Mucosa of descending colon (tissue), 3 donors: Measurements from ENCODE around the gene GALNT10. TPM values are rescaled to one million over a fixed set of nuclear protein-coding genes. Genes with fewer than 3 reads are reported as not detected.

ENCODE experiments used
- ATAC-seq: fragments of 200-7000 bp; cut with Tn5 transposase; one replicate; pipeline ENCODE4 v1.9.1; 2020; ENCODE audit warnings: mild to moderate bottlenecking, moderate library complexity
- DNase-seq, 3 donors: peaks; one replicate each; pipeline ENCODE4 v3.0.0-alpha.2; 2020
- H3K36me3 ChIP-seq: fragments of 200-600 bp; one replicate; pipeline ENCODE4 v1.8.0; 2021; ENCODE audit warnings: low read depth, mild to moderate bottlenecking
- H3K4me1 ChIP-seq: fragments of 200-600 bp; one replicate; pipeline ENCODE4 v1.8.0; 2021; ENCODE audit warnings: low read depth, mild to moderate bottlenecking
- H3K4me3 ChIP-seq: fragments of 200-600 bp; one replicate; pipeline ENCODE4 v1.8.0; 2021; ENCODE audit warnings: mild to moderate bottlenecking
- H3K9me3 ChIP-seq: fragments of 200-600 bp; one replicate; pipeline ENCODE4 v1.8.0; 2021; ENCODE audit warnings: mild to moderate bottlenecking
- intact Hi-C, 2 donors: fragments of 100-400 bp; cut with DNase I in 1 of 2; cut with micrococcal nuclease in 1 of 2; formaldehyde crosslinking; loops; one replicate each; pipeline versions ENCODE4 v1.11.0 to v1.11.1; 2022; cut with DNase I, micrococcal nuclease
- total RNA-seq, 3 donors: library from RNA; stranded (reverse); fragmentation: NEBNext Ultra II Directional in 2 of 3; extraction: Animal tissue kit (Norgen Biotek cat#: 25700) in 2 of 3; gene quantifications; one replicate each; pipeline versions ENCODE4 v1.2.1 to v1.2.4, GENCODE V29; 2021 to 2023
- TF ChIP-seq, protein P1 (sequence below): fragments of 200-600 bp; IDR thresholded peaks from one replicate; pipeline ENCODE4 v1.8.0; 2022; ENCODE audit warnings: antibody characterized with exemption, mild to moderate bottlenecking
- donor health status: DM: no; HTN: no; CAD: no; lungs with moderate emphysema.
- donor health status: DM: no; HTN: no; CAD: no.
- donor health status: DM: no; HTN: yes; CAD: no.

Gene GALNT10
- total RNA-seq, 3 donors from 2014 or later, result 38.5 to 51.5 (median 41.4) TPM

DNA sequence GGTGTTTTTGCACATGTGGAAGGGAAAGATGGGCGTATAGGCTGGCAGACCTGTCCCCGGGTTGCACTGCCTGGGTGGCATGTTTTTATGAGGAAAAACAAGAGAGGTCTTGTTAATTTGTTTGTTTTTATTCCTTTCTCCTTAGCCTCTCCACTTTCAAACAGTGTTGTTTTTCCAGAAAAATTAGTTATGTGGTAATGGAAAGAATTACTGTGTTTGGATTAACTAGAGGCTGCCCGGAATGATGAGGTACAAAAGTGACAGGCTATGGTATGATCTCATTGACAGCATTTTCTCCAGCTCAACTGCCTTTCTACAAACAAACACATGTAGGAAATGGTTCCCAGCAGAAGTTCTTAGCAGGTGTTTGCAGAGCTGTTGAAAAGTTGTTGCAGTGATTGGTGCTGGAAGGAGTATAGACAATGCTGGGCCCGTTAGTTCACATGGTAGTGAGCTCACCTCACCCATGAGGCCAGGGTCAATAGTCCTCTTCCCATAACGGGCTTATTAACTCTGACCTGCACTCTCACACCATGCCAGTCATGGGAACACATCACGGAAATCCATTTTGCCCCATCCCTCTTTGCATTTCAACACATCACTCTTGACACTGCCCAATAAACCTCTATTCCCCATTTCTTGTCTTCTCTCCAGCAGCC is 144.0 kb downstream of the GALNT10 start:
- Histone ChIP-seq H3K4me1 (no peaks in the 10 kb centered on the region), H3K4me3 (no peak overlapping the region), H3K9me3 (no peaks in the 10 kb centered on the region), H3K36me3 (no peaks in the 10 kb centered on the region)
- intact Hi-C loops, result no loop called here
- DNase-seq (no peak), ATAC-seq (no peak)
- TF ChIP-seq, protein P1, sequence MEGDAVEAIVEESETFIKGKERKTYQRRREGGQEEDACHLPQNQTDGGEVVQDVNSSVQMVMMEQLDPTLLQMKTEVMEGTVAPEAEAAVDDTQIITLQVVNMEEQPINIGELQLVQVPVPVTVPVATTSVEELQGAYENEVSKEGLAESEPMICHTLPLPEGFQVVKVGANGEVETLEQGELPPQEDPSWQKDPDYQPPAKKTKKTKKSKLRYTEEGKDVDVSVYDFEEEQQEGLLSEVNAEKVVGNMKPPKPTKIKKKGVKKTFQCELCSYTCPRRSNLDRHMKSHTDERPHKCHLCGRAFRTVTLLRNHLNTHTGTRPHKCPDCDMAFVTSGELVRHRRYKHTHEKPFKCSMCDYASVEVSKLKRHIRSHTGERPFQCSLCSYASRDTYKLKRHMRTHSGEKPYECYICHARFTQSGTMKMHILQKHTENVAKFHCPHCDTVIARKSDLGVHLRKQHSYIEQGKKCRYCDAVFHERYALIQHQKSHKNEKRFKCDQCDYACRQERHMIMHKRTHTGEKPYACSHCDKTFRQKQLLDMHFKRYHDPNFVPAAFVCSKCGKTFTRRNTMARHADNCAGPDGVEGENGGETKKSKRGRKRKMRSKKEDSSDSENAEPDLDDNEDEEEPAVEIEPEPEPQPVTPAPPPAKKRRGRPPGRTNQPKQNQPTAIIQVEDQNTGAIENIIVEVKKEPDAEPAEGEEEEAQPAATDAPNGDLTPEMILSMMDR, result no peak

DNA sequence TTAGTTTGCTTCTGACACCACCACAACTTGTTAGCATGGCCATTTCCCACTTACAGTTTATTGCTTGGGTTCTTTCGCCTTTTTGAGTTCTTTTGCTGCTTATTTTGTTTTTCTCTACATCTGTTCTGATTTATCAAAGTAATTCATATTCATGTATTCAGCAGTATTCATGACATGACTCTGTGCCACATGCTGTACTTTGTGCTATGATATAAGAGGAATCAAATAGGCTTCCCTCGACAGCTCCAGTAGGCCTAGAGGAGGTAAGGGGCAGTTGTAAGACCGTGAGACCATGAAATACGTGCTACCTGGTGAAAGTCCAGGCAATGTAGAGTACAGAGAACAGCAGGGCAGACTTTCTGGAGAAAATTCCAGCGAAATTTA is 144.5 kb downstream of the GALNT10 start:
- no peaks in the 10 kb centered on the region for H3K9me3 ChIP-seq
- TF ChIP-seq, protein P1, result no peak
- intact Hi-C loops, result no loop called here
- DNase-seq (no peak), ATAC-seq (no peak)
- H3K4me3 ChIP-seq, result no peak overlapping the region
- no peaks in the 10 kb centered on the region for H3K36me3 ChIP-seq
- no peaks in the 10 kb centered on the region for H3K4me1 ChIP-seq

DNA sequence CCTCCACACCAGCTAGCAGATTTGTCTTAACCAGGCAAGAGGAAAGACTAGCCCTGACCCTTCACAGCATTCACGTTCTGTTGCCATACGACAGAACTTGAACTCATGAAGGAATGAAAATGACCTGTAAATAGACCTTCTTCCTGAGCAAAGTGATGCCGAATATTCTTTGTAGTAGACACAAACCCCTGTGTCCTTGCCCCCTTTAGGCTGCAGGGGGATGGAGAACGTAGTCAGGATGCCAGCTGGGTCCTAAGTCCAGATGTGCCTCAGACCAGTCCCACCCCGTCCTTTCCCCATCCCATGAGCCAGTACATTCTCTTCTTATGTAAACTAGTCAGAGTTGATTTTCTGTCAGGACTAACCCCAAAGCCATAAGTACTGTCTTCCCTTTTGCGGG is 151.1 kb downstream of the GALNT10 start:
- ATAC-seq (no peak), DNase-seq (no peak)
- intact Hi-C loops, result no loop called here
- Histone ChIP-seq H3K9me3 (no peaks in the 10 kb centered on the region), H3K4me3 (no peak overlapping the region), H3K4me1 (no peaks in the 10 kb centered on the region), H3K36me3 (no peaks in the 10 kb centered on the region)
- TF ChIP-seq, protein P1, result no peak

DNA sequence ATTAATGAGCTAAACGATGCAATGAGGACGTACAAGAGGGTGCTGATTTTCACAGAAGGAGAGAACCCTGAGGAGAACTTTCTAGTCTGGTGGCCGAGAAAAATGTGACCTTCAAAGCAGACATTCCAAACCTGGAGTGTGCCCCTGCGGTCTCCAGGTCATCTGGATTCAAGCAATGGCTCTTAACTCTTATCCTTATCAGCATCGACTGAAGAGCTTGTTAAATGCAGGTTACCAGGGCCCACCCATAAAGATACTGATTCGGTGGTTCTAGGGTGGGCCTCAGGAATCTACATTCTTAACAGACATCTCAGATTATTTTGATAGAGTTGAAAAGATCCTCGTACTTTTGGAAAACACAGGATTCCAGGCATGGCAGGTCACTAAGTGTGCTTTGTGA is 151.7 kb downstream of the GALNT10 start:
- Histone ChIP-seq H3K36me3 (no peaks in the 10 kb centered on the region), H3K4me3 (no peak overlapping the region), H3K9me3 (no peaks in the 10 kb centered on the region), H3K4me1 (no peaks in the 10 kb centered on the region)
- DNase-seq (no peak), ATAC-seq (no peak)
- TF ChIP-seq, protein P1, result no peak
- intact Hi-C loops, result no loop called here

DNA sequence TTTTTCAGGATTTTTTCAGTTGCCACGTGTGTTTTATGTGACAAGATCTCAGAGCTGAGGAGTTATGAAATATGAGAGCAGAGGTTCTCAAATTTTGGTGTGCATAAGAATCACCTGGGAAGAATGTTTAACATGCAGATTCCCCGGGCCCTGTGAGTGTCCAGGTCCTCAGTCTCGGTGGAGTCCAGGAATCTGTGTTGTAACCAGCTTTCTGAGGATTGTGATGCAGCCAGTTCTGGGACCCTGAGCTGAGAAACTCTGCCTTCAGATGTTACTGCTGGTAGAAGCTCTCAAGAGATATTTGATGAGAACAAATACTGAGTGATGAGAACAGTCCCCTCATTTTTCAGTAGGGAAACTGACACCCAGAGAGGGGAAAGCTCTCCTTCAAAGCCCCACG is 152.4 kb downstream of the GALNT10 start:
- Histone ChIP-seq H3K4me1 (no peaks in the 10 kb centered on the region), H3K4me3 (no peak overlapping the region), H3K9me3 (no peaks in the 10 kb centered on the region), H3K36me3 (no peaks in the 10 kb centered on the region)
- TF ChIP-seq, protein P1, result no peak
- intact Hi-C loops, result no loop called here
- DNase-seq (no peak), ATAC-seq (no peak)

DNA sequence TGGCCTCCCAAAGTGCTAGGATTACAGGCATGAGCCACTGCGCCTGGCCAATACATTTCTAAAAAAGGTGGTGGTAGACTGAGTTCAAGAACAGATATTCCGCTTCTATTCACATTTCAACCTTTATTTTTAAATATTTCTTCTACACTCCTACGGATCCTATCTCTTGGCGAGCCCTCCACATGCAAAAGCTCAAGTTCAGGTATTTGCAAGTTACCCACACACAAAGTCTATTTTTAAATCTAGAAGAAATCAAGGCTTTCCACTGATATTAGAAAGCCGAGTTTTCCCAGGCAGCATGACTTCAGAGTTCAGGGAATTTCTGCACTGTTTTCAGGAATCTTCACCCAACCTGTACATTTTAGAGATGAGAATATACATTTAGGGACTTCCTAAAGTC is 153.9 kb downstream of the GALNT10 start:
- Histone ChIP-seq H3K4me1 (no peaks in the 10 kb centered on the region), H3K36me3 (no peaks in the 10 kb centered on the region), H3K9me3 (no peaks in the 10 kb centered on the region), H3K4me3 (no peak overlapping the region)
- TF ChIP-seq, protein P1, result no peak
- intact Hi-C loops, result no loop called here
- no peak for DNase-seq
- no peak for ATAC-seq
